Spleen (tissue), 11 donors: Measurements from ENCODE around the gene PERCC1. TPM values are rescaled to one million over a fixed set of nuclear protein-coding genes. Genes with fewer than 3 reads are reported as not detected.
A peak's percentile ranks its signal among the peaks of the same experiment; 100 is the strongest.

ENCODE experiments used
- DNase-seq: peaks from one replicate; pipeline ENCODE4 v3.0.0-alpha.2; 2020
- H3K27ac ChIP-seq, 8 donors: fragments of 200-600 bp; sonication (generic) in 7 of 8; 1 replicate in 4 of 8; 2 replicates in 4 of 8; pipeline versions ENCODE4 v1.5.0 to v1.8.0; 2016 to 2021; ENCODE audit warnings: inconsistent platforms in 4 of 8, mild to moderate bottlenecking in 4 of 8, moderate library complexity in 1 of 8
- H3K27me3 ChIP-seq, 7 donors: fragments of 200-600 bp; sonication (generic) in 6 of 7; replicated peaks in 1 of 7; 1 replicate in 4 of 7; 2 replicates in 3 of 7; pipeline versions ENCODE4 v1.5.0 to v1.8.0; 2016 to 2021; ENCODE audit warnings: inconsistent platforms in 3 of 7, mild to moderate bottlenecking in 1 of 7
- H3K36me3 ChIP-seq, 6 donors: fragments of 200-600 bp; sonication (generic) in 5 of 6; 1 replicate in 4 of 6; 2 replicates in 2 of 6; pipeline versions ENCODE4 v1.5.0 to v1.8.0; 2016 to 2021; ENCODE audit warnings: inconsistent platforms in 2 of 6
- H3K4me1 ChIP-seq, 6 donors: fragments of 200-600 bp; sonication (generic) in 5 of 6; 1 replicate in 3 of 6; 2 replicates in 3 of 6; pipeline versions ENCODE4 v1.5.0 to v1.8.0; 2016 to 2021; ENCODE audit warnings: inconsistent platforms in 3 of 6
- H3K4me3 ChIP-seq, 8 donors: fragments of 200-600 bp; sonication (generic) in 7 of 8; 1 replicate in 4 of 8; 2 replicates in 4 of 8; pipeline versions ENCODE4 v1.5.0 to v1.8.0; 2016 to 2021; ENCODE audit warnings: inconsistent platforms in 4 of 8, mild to moderate bottlenecking in 4 of 8, moderate library complexity in 2 of 8
- H3K9me3 ChIP-seq, 8 donors: fragments of 200-600 bp; sonication (generic) in 7 of 8; 1 replicate in 4 of 8; 2 replicates in 4 of 8; pipeline versions ENCODE4 v1.5.0 to v1.8.0; 2016 to 2021; ENCODE audit warnings: inconsistent platforms in 4 of 8
- CTCF ChIP-seq, 11 experiments: fragments of 200-600 bp in 7 of 11; fragments of 450-650 bp in 4 of 11; sonication (generic) in 4 of 11; IDR thresholded peaks in 8 of 11; conservative IDR thresholded peaks in 3 of 11; 1 replicate in 7 of 11; 2 replicates in 4 of 11; pipeline versions ENCODE4 v1.4.0 to v1.8.0; 2016 to 2021; ENCODE audit warnings: antibody characterized with exemption in 11 of 11, inconsistent platforms in 4 of 11, mild to moderate bottlenecking in 1 of 11
- POLR2A ChIP-seq, 3 donors: fragments of 450-650 bp; IDR thresholded peaks; one replicate each; pipeline ENCODE4 v1.5.1; 2017; ENCODE audit warnings: antibody characterized with exemption in 3 of 3, mild to moderate bottlenecking in 1 of 3
- POLR2AphosphoS5 ChIP-seq, 3 donors: sonication (generic); formaldehyde crosslinking; IDR thresholded peaks; one replicate each; pipeline ENCODE4 v1.5.1; 2017; ENCODE audit warnings: antibody characterized with exemption in 3 of 3
- WGBS, 5 donors: extraction: QIAGEN DNeasy Blood & Tissue Kit in 3 of 5; methylation state at CpG; one replicate each; pipeline versions ENCODE4 v1.1.5 to v1.1.7; 2013 to 2018; 5-methylcytosine and 5-hydroxymethylcytosine counted together
- intact Hi-C: fragments of 100-400 bp; cut with DNase I; formaldehyde crosslinking; loops from one replicate; pipeline ENCODE4 v1.15.0; 2023; ENCODE audit warnings: low total_unique reads
- polyA plus RNA-seq, 3 donors: library from polyadenylated mRNA; stranded (reverse); fragments of 200-250 nt; gene quantifications; one replicate each; pipeline ENCODE4 v1.2.1, GENCODE V29; 2013
- total RNA-seq, 7 donors: library from RNA; depleted of rRNA in 3 of 7; stranded (reverse); fragments of >200 nt in 3 of 7; fragmentation: NEBNext Ultra II Directional in 4 of 7; extraction: Animal tissue kit (Norgen Biotek cat#: 25700) in 4 of 7; gene quantifications; one replicate each; pipeline versions ENCODE4 v1.1.0 to v1.2.1, GENCODE V29; 2016 to 2021
- donor health status: healthy with polysubstance abuse.
- donor health status: DM: no; HTN: no; CAD: no; lungs with moderate emphysema.
- donor health status: DM: no; HTN: no; CAD: no.
- donor health status: Bipolar disorder and iron deficiency.
- donor health status: healthy.
- donor health status: DM: no; HTN: no; CAD: no.
- donor health status: DM: yes; HTN: yes; CAD: no.

The PERCC1 gene
- total and polyA plus RNA-seq, 10 donors: 0.11 to 1.3 (median 0.73) TPM; not detected in 7

- DNase-seq: no peak
- H3K4me3 ChIP-seq: no peak overlapping the region
- 93 to 98% (median 95%) methylated on average over 5 to 11 of the region's 11 CpGs for WGBS, 5 donors
- TF ChIP-seq CTCF (IDR thresholded peaks at IDR 0.05 in 8 of 11, conservative IDR thresholded peaks at IDR 0.05 in 3 of 11) (no peak), POLR2A (IDR thresholded peaks at IDR 0.05) (no peak), POLR2AphosphoS5 (IDR thresholded peaks at IDR 0.05) (peak in 1 of 3 donors; percentile 26)
- H3K27ac ChIP-seq: no peak overlapping the region
- no peaks in the 10 kb centered on the region for H3K27me3 ChIP-seq
- peaks cover 0 to 28% (median 2%) of the 10 kb centered on the region in 6 donors for H3K4me1 ChIP-seq
- no peaks in the 10 kb centered on the region for H3K9me3 ChIP-seq
- H3K36me3 ChIP-seq: peaks cover 0 to 86% (median 76%) of the 10 kb centered on the region in 6 donors
- intact Hi-C loops: no loop called here
Measured at GRCh38 chr16:1447965-1448364, 17.1 kb downstream of the PERCC1 start.

- Histone ChIP-seq H3K9me3 (no peaks in the 10 kb centered on the region), H3K27ac (no peak overlapping the region), H3K4me1 (peaks cover 0 to 28% (median 2%) of the 10 kb centered on the region in 6 donors), H3K27me3 (no peaks in the 10 kb centered on the region), H3K4me3 (no peak overlapping the region), H3K36me3 (peaks cover 0 to 92% (median 83%) of the 10 kb centered on the region in 6 donors)
- DNase-seq: no peak
- intact Hi-C loops: no loop called here
- WGBS, 5 donors: 93 to 98% (median 95%) methylated on average over 16 to 30 of the region's 30 CpGs
- no peak for TF ChIP-seq POLR2A (IDR thresholded peaks at IDR 0.05)
- TF ChIP-seq POLR2AphosphoS5 (IDR thresholded peaks at IDR 0.05): peak in 1 of 3 donors; percentile 16
Measured at GRCh38 chr16:1448536-1449116, 17.7 kb downstream of the PERCC1 start.

GRCh38 chr16:1449201-1449788, 18.4 kb downstream of the PERCC1 start:
- no peak for DNase-seq
- 93 to 97% (median 96%) methylated on average over 20 to 25 of the region's 25 CpGs for WGBS, 5 donors
- TF ChIP-seq CTCF (IDR thresholded peaks at IDR 0.05 in 8 of 11, conservative IDR thresholded peaks at IDR 0.05 in 3 of 11): no peak
- peak in 1 of 3 donors; percentile 18 for TF ChIP-seq POLR2AphosphoS5 (IDR thresholded peaks at IDR 0.05)
- H3K27me3 ChIP-seq: no peaks in the 10 kb centered on the region
- H3K36me3 ChIP-seq: peaks cover 0 to 99% (median 90%) of the 10 kb centered on the region in 6 donors
- intact Hi-C loops: no loop called here
- peaks cover 0 to 25% (median 2%) of the 10 kb centered on the region in 6 donors for H3K4me1 ChIP-seq
- no peaks in the 10 kb centered on the region for H3K9me3 ChIP-seq
- H3K27ac ChIP-seq: no peak overlapping the region
- no peak overlapping the region for H3K4me3 ChIP-seq

GRCh38 chr16:1450218-1450617, 19.3 kb downstream of the PERCC1 start:
- WGBS, 5 donors: 89 to 93% (median 90%) methylated on average over 9 to 29 of the region's 29 CpGs
- no peaks in the 10 kb centered on the region for H3K27me3 ChIP-seq
- H3K4me3 ChIP-seq: no peak overlapping the region
- peaks cover 0 to 100% (median 97%) of the 10 kb centered on the region in 6 donors for H3K36me3 ChIP-seq
- no peak for TF ChIP-seq POLR2A (IDR thresholded peaks at IDR 0.05)
- peak in 1 of 3 donors; percentile 17 for TF ChIP-seq POLR2AphosphoS5 (IDR thresholded peaks at IDR 0.05)
- no peaks in the 10 kb centered on the region for H3K9me3 ChIP-seq
- H3K27ac ChIP-seq: no peak overlapping the region
- peaks cover 0 to 15% (median 2%) of the 10 kb centered on the region in 6 donors for H3K4me1 ChIP-seq
- intact Hi-C loops: no loop called here
- no peak for DNase-seq

- H3K27ac ChIP-seq: no peak overlapping the region
- TF ChIP-seq POLR2A (IDR thresholded peaks at IDR 0.05) (no peak), CTCF (IDR thresholded peaks at IDR 0.05 in 8 of 11, conservative IDR thresholded peaks at IDR 0.05 in 3 of 11) (no peak), POLR2AphosphoS5 (IDR thresholded peaks at IDR 0.05) (no peak)
- no peaks in the 10 kb centered on the region for H3K9me3 ChIP-seq
- no peaks in the 10 kb centered on the region for H3K27me3 ChIP-seq
- 95 to 98% (median 95%) methylated on average over 12 to 21 of the region's 21 CpGs for WGBS, 5 donors
- intact Hi-C loops: no loop called here
- H3K36me3 ChIP-seq: peaks cover 0 to 100% (median 97%) of the 10 kb centered on the region in 6 donors
- H3K4me3 ChIP-seq: no peak overlapping the region
- H3K4me1 ChIP-seq: peaks cover 0 to 9% (median 0%) of the 10 kb centered on the region in 6 donors
- no peak for DNase-seq
Measured at GRCh38 chr16:1450841-1451240, 20.0 kb downstream of the PERCC1 start.
